SU-DHL-6 (cell line): ENCODE results near the gene SNAP29.
"Not testable (repeated sequence)": the region's sequence is repeated elsewhere in the genome, so short reads cannot be mapped to it uniquely, and the experiment has no call there.

Experiments used
- H2AFZ ChIP-seq: fragments of 200-600 bp; sonication (generic); 2 replicates; pipeline ENCODE4 v1.6.1; 2014; ENCODE audit warnings: low read depth, mild to moderate bottlenecking, moderate library complexity, mixed read lengths, antibody characterized with exemption, low read length; ENCODE audit not compliant: severe bottlenecking
- H3F3A ChIP-seq: fragments of 200-600 bp; shearing (Covaris generic); 2 replicates; pipeline ENCODE4 v1.6.0; 2016; ENCODE audit warnings: antibody characterized with exemption, mild to moderate bottlenecking; ENCODE audit not compliant: insufficient read depth
- H3K27ac ChIP-seq: fragments of 200-600 bp; sonication (generic); 2 replicates; pipeline ENCODE4 v1.5.1; 2016; ENCODE audit warnings: low read depth, mild to moderate bottlenecking, low read length, moderate library complexity, mixed read lengths
- H3K27me3 ChIP-seq: fragments of 200-600 bp; sonication (generic), shearing (Covaris generic); 2 replicates; pipeline ENCODE4 v1.6.0; 2014; ENCODE audit warnings: mild to moderate bottlenecking, low read length
- H3K36me3 ChIP-seq: fragments of 200-600 bp; sonication (generic); 2 replicates; pipeline ENCODE4 v1.6.1; 2014; ENCODE audit warnings: mild to moderate bottlenecking, low read length, mixed read lengths
- H3K4me2 ChIP-seq: fragments of 300-600, 200-600 bp; shearing (Covaris generic), sonication (generic); 2 replicates; pipeline ENCODE4 v1.6.0; 2014; ENCODE audit warnings: low read length, low read depth, mild to moderate bottlenecking; ENCODE audit not compliant: poor library complexity, severe bottlenecking
- H3K4me3 ChIP-seq: fragments of 200-600 bp; sonication (generic); 2 replicates; pipeline ENCODE4 v1.5.1; 2014; ENCODE audit warnings: antibody characterized with exemption, low read length, mild to moderate bottlenecking, mixed read lengths; ENCODE audit not compliant: insufficient read depth, poor library complexity, severe bottlenecking
- H3K79me2 ChIP-seq: fragments of 200-600 bp; sonication (generic); 2 replicates; pipeline ENCODE4 v1.6.1; 2014; ENCODE audit warnings: mild to moderate bottlenecking, low read length, moderate library complexity; ENCODE audit not compliant: insufficient read depth
- H3K9ac ChIP-seq: fragments of 200-600 bp; sonication (generic); 2 replicates; pipeline ENCODE4 v1.7.0; 2014; ENCODE audit warnings: mild to moderate bottlenecking, low read length
- H3K9me2 ChIP-seq: fragments of 200-600 bp; sonication (generic); replicated peaks from 2 replicates; pipeline ENCODE4 v1.6.1; 2014; ENCODE audit warnings: low read length; ENCODE audit not compliant: insufficient read depth
- H3K9me3 ChIP-seq: fragments of 200-600 bp; sonication (generic); 2 replicates; pipeline ENCODE4 v1.6.1; 2014; ENCODE audit warnings: low read length, mixed read lengths; ENCODE audit not compliant: insufficient read depth
- H4K20me1 ChIP-seq: fragments of 200-600 bp; sonication (generic); 2 replicates; pipeline ENCODE4 v1.6.1; 2014; ENCODE audit warnings: low read depth, mild to moderate bottlenecking, antibody characterized with exemption, low read length, moderate library complexity, mixed read lengths
- EZH2phosphoT487 ChIP-seq: fragments of 200-600 bp; sonication (generic), shearing (Covaris generic); conservative IDR thresholded peaks from 2 replicates; pipeline ENCODE4 v1.6.1; 2018; ENCODE audit warnings: mild to moderate bottlenecking, antibody characterized with exemption, low read length, moderate library complexity, mixed read lengths
- TF ChIP-seq, protein P1 (sequence below): fragments of 200-600 bp; sonication (generic); IDR thresholded peaks from one replicate; pipeline ENCODE4 v1.5.1; 2017; ENCODE audit warnings: antibody characterized with exemption, mild to moderate bottlenecking, low read length, moderate library complexity; ENCODE audit not compliant: insufficient read depth, poor library complexity, severe bottlenecking

SNAP29 gene

DNA sequence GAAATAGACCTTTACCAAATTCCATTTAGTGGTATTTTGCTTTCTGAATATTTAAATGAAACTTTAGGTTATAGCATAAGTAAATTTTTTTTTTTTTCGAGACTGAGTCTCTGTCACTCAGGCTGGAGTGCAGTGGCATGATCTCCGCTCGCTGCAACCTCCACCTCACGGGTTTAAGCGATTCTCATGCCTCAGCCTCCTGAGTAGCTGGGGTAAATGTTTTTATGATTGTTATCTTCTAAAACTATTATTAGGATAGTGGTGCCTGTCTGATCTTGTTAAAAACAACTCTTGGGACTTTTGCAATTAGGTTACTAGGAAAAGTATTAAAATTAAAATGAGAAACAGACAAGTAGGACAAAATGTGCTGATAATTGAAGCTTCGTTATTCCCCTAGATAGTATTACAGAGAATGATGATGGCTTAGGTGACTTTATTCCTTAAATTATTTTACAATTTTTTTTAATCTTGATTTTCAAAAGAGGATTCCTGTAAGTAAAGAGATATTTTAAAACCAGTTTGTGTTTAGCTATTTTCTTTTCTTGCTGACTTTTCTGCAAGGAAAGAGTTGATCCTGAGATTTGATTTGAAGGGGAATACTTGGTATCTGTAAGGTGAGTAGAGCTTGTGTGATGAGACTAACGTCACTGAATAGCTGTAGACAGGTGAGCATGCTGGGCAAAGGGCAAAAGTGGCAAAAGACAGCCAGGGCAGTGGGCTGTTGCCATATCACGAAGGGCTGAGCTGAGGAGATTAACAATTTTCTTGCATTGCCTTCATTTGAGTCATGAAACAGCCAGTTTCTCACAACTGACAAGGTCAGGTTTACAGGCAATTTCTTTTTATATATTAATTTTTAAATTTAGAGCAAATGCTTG lies 79.2 kb downstream of the SNAP29 start:
- H3K36me3 ChIP-seq = 0 out of 2 replicates have a peak, but pooled peaks cover 2% of the 10 kb centered on the region
- no peak overlapping the region for H3K9ac ChIP-seq
- H3K4me2 ChIP-seq = no peak overlapping the region
- no peaks in the 10 kb centered on the region for H3K9me2 ChIP-seq
- H2AFZ ChIP-seq = no peak overlapping the region
- no peak for TF ChIP-seq EZH2phosphoT487
- TF ChIP-seq, protein P1, sequence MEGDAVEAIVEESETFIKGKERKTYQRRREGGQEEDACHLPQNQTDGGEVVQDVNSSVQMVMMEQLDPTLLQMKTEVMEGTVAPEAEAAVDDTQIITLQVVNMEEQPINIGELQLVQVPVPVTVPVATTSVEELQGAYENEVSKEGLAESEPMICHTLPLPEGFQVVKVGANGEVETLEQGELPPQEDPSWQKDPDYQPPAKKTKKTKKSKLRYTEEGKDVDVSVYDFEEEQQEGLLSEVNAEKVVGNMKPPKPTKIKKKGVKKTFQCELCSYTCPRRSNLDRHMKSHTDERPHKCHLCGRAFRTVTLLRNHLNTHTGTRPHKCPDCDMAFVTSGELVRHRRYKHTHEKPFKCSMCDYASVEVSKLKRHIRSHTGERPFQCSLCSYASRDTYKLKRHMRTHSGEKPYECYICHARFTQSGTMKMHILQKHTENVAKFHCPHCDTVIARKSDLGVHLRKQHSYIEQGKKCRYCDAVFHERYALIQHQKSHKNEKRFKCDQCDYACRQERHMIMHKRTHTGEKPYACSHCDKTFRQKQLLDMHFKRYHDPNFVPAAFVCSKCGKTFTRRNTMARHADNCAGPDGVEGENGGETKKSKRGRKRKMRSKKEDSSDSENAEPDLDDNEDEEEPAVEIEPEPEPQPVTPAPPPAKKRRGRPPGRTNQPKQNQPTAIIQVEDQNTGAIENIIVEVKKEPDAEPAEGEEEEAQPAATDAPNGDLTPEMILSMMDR = no peak
- no peaks in the 10 kb centered on the region for H3F3A ChIP-seq
- no peak overlapping the region for H3K27ac ChIP-seq
- H3K9me3 ChIP-seq = no peaks in the 10 kb centered on the region
- no peaks in the 10 kb centered on the region for H3K27me3 ChIP-seq
- 0 out of 2 replicates have a peak, but pooled peaks cover 3% of the 10 kb centered on the region for H4K20me1 ChIP-seq
- H3K79me2 ChIP-seq = peaks cover 91% of the 10 kb centered on the region
- H3K4me3 ChIP-seq = no peak overlapping the region

DNA sequence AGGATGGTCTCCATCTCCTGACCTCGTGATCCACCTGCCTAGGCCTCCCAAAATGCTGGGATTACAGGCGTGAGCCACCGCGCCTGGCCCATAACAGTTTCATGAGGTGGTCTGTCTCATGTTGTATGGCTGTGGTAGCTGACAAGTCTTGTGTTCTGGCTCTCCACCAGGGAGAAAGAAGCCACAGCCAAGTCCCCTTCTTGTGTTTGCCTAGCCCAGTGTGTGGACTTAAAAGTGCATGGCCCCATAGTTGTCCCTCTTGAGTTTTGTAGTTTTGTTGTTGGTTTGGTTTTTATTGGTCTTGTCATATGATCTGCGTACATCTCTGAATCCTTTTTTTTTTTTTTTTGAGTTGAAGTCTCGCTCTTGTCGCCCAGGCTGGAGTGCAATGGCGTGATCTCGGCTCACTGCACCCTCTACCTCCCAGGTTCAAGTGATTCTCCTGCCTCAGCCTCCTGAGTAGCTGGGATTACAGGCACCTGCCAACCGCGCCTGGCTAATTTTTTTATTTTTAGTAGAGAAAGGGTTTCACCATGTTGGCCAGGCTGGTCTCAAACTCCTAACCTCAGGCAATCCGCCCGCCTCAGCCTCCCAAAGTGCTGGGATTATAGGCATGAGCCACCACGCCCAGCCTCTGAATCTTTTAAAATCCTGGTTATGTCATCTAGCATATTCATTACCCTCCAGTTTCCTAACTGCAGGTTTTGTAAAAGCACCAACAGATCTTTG lies 80.8 kb downstream of the SNAP29 start:
- not testable (repeated sequence) for H2AFZ ChIP-seq

DNA sequence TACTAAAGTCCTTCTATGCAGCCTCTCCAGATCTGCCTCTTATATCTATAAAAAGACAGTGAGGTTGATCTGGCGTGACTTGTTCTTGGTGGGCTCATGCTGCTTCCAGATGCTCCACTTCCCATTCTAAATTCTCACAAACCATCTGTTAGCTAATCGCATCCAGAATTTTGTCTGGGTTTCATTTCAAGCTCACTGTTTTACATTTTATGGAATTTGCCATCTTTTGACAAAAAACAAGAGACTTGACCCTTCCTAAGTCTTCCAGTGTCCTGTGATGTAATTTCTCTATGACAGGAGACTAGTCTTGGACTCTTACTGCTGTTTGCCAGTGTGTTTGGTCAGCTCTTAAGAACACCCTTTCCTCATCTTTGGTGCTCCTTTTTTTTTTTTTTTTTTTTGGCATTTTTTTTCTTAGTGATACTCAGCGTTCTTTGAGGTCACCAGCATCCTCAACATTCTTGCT lies 81.4 kb downstream of the SNAP29 start:
- Histone ChIP-seq H3K79me2 (peaks cover 95% of the 10 kb centered on the region), H3F3A (no peaks in the 10 kb centered on the region), H3K4me2 (no peak overlapping the region), H2AFZ (no peak overlapping the region), H3K9me2 (no peaks in the 10 kb centered on the region), H4K20me1 (0 out of 2 replicates have a peak, but pooled peaks cover 3% of the 10 kb centered on the region), H3K9me3 (no peaks in the 10 kb centered on the region), H3K9ac (no peak overlapping the region), H3K36me3 (no peaks in the 10 kb centered on the region), H3K27ac (no peak overlapping the region), H3K27me3 (no peaks in the 10 kb centered on the region), H3K4me3 (no peak overlapping the region)
- TF ChIP-seq, protein P1 = no peak
- no peak for TF ChIP-seq EZH2phosphoT487

More for the DNA sequence above, 80.8 kb downstream of the SNAP29 start:
- not testable (repeated sequence) for H3K36me3 ChIP-seq, H3K4me2 ChIP-seq, H3K27ac ChIP-seq, H4K20me1 ChIP-seq, H3K9ac ChIP-seq, H3K4me3 ChIP-seq, H3F3A ChIP-seq, H3K9me2 ChIP-seq, H3K9me3 ChIP-seq, H3K27me3 ChIP-seq
- H3K79me2 ChIP-seq = peaks cover 94% of the 10 kb centered on the region
